Activated gamma-delta T cell treated with anti-CD3 and anti-CD28 coated beads, Interleukin-2, amount 50 U/mL, for 16 hours (primary cell): Measurements from ENCODE around the gene NCF1.
"Not testable (repeated sequence)": the region's sequence is repeated elsewhere in the genome, so short reads cannot be mapped to it uniquely, and the experiment has no call there.

Experiments
- DNase-seq: peaks from one replicate; pipeline ENCODE4 v3.0.0-alpha.2; 2020; ENCODE audit warnings: low read depth

Gene NCF1

DNA sequence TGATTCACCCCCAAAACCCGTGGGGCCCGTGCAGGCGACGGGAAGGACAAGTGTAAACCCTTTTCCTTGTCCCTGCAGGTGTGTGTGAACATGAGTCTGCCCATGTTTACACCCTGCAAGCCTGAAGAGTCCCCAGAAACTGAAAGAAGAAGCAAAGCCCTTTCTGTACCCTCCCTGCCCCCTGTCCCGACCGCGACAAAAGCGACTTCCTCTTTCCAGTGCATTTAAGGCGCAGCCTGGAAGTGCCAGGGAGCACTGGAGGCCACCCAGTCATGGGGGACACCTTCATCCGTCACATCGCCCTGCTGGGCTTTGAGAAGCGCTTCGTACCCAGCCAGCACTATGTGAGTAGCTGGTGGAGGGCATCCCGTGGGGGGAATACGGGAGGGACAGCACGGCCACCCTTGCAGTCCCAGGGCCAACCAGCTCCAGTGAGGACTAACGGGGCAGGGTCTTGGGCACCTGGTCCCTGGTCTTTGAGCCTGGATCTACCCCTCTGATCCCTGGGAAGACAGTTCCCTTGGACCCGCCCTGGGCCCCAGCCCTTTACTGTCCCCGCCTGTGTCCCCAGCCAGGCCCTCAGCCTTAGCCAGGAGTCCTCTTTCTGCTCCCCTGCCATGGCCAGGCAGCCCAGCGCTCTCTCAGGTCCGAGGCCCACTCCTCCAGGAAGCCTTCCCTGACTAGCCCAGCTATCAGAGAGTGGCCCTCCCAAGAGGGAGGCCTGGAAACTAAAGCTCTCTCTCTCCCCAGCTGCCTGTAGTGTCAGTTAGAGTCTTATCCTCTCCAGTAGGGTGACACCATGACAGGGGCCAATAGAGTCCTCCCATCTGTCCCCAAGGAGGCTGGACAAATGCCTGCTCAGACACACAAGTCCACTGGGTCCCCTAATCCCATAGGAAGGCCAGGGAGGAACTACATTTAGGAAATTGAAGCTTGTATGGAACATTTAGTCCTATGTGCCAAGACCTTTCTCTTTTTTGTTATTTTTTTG lies at the start of gene NCF1:
Gene NCF1, plus strand, starts transcription at position 252 of the 991 bp plus-strand sequence. Its CDS starts 21 bp downstream, at position 273.
- not testable (repeated sequence) for DNase-seq

DNA sequence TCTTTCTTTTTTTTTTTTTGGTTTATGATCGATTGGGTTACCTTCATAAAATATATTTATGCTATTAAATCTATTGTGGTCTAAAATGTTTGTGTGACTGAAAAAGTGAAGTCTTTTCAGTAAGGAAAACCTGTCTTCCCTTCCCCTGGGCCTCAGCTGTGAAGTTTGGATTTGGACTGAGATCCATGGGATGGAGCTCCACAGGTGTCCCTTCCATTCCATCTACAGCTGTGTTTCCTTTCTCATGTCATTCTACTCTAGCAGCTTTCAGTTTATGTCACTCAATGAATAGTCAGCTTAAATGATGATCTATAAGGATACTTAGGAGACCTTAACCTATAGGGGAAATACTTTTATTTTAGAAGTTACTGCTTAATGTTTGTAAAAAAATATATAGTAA lies 48.0 kb upstream of the NCF1 start:
- DNase-seq: no peak

DNA sequence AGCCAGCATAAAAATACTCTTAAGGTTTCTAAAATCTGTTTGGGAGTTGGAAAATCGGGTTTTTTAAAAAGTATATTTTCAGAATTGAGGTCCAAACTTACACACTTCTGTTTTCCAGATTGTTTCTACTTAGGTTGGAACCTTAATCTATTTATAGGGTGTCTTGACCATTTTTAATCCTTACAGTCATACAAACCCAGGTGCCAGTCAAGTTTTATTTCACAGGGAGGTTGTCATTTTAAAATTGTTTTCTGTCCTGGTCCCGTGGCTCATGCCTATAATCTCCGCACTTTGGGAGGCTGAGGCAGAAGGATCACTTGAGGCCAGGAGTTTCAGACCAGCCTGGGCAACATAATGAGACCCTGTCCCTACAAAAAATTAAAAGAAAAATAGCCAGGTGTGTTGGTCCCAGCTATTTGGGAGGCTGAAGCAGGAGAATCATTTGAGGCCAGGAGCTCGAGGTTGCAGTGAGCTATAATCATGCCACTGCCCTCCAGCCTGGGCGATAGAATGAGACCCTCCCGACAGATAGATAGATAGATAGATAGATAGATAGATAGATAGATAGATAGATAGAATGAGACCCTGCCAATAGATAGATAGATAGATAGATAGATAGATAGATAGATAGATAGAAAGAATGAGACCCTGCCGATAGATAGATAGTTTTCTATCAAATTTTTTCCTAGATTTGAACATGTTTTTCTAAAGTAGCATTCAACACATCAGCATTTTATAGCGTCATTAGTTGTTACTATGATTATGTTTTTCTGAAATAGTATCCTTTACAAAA lies 47.3 kb upstream of the NCF1 start:
- DNase-seq: no peak

DNA sequence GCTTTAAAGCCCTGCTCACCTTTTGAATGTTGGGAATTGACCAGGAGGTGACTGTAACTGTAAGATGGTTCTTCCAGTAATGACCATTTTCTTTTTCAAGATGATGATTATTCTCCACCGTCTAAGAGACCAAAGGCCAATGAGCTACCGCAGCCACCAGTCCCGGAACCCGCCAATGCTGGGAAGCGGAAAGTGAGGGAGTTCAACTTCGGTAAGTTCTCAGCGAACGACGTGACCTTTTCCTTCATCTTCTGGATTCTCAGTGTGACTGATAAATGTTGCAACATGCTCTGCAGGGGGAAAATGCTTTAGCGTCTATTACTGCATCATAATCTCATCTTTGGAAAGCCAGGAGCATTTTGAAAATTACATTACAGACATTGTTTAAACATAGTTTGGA lies 45.1 kb upstream of the NCF1 start:
- DNase-seq: not testable (repeated sequence)

DNA sequence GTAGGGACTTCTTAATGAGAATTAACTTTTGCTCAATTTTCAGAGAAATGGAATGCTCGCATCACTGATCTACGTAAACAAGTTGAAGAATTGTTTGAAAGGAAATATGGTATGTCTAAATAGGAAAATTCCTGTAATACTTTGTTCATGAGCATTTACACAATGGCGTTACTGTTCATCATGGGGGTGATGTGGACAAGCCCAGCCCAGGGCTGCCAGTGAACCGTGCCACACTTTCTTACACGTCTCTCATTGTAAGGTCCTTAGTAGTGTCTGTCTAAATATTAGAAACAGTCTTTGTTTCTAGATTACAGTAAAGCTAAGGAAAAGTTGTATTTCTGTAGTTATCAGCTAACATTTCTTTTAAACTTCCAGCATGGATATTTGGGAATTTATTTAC lies 43.6 kb upstream of the NCF1 start:
- DNase-seq: not testable (repeated sequence)

DNA sequence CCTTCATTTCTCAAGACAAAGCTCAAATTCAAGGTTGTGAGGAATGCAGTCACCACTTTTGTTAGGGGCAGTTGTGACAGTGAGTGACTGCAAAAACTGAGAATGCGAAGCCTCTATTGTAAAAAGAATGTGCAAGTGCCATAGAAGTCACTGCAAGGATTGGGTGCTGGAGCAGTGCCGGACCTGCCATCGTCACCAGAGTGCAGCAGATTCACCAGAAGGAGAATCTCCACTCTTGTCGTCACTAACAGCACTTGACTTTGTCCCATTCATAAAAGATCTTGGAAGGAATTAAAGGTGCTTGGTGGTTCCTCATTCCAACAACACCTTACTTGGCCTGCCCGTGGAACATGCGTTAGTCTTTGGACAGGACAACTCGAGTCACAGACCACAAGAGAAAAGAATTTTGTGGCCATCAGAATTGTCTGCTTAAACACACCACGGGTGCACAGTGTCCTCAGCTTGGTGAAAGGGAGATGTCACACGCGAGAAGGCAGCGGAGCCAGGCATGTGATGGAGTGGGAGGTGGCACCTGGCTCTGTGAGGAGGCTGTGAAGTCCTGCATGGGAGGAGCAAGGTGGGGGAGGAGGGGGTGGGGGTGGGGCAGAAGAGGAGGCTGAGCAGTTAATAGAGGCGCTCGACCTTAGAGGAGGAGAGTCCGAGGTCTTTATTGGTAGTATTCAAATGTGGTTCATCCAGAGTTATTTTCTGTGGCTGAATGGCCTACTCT lies 33.7 kb upstream of the NCF1 start:
- not testable (repeated sequence) for DNase-seq

DNA sequence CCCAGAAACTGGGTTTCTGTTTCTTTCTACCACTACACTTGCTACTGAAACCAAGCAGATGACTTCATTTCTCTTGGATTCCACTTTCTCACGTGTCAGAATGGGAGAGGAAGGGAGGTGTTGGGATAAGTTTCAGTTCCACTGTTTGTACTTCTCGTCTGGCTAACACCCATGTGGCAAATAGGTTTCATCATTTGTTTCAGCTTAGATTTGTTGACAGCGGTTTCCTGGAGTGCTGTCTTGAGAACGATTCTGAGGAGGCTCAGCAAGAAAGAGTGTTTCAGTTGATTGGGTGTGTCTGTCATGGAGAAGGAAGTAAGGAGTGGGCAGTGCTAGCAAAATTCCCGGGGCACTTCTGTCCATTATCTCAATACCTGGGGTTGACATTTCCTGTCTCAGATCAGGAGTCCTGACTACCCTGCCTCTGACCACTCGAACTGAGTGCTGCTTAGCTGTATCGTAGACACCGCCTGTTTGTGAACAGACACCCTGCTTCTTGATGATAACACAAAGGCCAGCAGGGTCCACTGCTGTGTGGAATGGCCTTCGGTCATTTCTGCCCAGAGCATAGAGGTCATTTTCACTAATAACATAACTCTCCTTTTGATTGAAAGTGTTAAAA lies 29.8 kb upstream of the NCF1 start:
- DNase-seq: not testable (repeated sequence)

DNA sequence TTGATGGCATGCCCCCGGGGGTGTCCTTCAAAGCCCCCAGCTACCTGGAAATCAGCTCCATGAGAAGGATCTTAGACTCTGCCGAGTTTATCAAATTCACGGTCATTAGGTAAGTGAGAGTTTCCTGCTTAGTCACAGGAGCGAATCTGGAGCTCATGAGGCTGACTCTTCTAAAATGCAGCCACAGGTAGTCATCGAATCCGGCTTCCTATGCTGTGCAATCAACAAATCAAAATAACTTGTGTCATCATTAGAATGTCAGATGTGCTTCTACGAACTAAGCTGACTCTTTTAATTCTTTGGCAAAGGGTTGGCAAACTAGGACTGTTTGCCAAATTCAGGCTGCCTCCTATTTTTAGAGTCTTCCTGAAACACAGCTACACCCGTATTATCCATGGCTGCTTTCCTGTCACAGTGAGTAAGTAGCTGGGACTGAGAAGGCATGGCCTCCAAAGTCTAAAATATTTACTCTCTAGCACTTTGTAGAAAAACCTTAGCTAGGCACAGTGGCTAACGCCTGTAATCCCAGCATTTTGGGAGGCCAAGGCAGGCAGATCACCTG lies 19.8 kb upstream of the NCF1 start:
- not testable (repeated sequence) for DNase-seq

DNA sequence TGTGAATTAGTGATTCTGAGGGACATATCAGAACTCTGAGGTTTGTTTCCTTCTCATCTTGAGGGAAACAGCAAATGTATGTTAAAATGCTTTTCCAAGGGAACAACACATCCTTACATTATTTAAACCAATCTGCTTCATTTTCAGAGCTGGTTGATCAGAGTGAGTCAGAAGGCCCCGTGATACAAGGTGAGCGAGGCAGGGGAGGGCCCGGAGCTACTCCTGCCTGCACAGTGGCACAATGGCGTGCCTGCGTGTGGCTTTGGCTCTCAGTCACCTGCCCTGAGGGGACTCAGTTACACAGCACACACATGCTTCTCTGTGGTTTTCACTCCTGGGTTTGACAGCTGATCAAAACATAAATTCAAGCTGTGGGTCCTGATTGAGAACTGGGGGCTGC lies 17.1 kb upstream of the NCF1 start:
- not testable (repeated sequence) for DNase-seq

DNA sequence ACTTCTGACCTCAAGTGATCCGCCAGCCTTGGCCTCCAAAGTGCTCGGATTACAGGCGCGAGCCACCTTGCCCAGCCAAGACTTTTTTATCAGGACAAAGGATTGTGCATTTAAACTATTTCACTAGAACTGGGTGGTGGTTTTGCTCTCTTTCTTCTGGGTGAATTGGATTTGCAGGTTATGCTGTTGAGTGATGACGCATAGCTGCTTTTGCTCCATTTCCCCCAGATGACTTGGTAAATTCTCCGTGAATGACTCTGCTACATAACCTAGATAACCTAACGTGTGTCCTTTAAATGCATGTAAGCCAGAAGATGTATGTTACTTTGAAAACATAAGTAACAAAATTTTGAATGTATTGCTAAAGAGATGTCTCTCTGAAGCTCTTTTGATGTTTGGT lies 15.5 kb upstream of the NCF1 start:
- DNase-seq: not testable (repeated sequence)

DNA sequence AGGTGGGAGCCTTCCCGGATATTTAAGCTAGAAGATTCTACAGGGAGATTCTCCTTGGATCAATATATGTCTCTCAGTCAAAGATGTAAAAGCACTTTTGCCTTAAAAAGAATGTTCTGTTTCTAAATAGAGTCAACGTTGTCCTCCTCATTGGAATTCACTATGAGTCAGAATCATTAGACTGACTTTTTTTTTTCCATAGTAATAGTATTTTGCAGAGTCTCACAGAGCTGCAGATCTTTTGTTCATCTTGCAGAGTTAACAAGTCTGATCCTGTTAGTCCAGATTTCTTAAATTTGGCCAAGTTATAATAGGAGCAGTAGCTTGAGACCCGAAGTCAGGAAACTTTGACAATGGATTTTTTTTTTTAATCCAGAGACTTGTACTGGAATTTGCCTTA lies 14.8 kb upstream of the NCF1 start:
- not testable (repeated sequence) for DNase-seq

DNA sequence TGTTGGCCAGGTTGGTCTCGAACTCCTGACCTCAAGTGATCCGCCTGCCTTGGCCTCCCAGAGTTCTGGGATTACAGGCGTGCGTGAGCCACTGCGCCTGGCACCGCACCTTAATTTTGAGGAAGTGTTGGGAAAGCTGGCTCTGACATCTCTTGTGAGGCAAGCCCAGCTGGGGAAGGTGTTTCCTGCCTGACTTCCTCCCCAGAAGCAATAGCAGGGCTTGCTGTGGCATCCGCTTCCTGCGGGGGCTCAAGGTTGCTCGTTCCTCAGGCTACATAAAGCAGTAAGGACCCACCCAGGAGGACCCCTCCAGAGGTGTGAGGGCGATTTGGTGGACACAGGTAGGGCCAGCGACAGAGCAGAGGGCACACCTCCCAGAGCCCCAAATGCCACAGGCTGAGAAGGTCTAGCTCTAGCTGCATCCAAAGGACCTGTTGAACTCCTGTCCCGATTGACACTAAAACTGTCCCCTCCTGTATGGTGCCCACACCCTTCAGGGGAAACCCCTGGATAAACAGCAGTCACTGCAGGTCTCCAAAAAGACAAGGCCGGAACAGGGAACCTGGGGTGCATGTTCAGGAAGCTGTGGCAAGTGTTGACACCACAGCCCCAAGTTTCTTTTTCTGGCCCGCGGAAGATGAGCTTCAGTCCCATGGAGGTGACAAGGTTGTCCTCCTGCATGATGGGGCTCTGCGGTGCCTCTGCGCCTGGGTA lies 8.4 kb upstream of the NCF1 start:
- DNase-seq: not testable (repeated sequence)

DNA sequence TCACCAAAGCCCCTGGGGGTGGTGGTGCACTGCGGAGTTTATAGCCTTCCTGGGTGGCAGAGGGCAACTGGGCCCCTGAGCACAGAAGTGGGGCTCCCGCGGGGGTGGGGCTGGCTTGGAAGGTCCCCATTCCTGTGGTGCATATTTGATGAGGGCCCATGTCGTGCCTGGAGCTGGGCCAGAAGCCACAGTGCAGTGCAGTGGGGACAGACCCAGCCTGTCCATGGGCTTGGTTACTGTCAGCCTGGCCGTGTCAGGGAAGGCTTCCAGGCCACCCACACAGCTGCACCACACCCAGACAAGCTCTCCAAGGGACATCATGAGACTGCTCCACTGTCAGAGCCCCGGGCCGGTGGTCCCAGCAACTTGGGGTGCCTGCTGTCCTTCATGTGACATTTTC lies 7.3 kb upstream of the NCF1 start:
- DNase-seq: not testable (repeated sequence)

DNA sequence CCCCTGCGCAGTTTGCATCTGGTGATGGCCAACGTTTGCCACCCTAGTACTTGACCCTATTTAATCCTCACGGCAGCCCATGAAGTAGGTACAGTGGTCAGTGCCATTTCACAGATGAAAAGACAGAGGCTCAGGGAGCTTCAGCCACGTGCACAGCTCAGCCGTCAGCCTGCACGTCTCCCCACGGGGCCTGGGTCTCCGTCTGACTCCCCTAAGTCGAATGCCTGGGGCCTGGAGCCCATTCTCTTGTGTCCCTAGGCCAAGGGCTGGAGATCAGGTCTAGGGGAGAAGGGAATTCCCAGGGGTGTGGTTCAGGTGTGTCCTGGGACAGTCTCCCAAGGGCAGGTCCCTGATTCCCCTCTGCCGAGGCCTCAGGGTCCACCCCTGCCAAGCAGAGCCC lies 6.8 kb upstream of the NCF1 start:
- DNase-seq: not testable (repeated sequence)

DNA sequence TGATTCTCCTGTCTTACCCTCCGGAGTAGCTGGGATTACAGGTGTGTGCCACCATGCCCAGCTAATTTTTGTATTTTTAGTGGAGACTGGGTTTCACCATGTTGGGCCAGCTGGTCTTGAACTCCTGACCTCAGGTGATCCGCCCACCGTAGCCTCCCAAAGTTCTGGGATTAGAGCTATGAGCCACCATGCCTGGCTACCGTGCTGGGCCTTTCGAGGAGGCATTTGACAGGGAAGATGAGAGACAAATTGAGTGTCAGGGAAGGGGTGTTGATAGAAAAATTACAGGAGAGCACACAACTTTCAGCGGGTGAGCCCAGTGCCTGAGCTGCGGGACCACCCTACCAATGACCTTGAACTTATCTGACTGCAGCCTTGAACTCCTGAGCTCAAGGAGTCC lies 3.7 kb upstream of the NCF1 start:
- DNase-seq: not testable (repeated sequence)

DNA sequence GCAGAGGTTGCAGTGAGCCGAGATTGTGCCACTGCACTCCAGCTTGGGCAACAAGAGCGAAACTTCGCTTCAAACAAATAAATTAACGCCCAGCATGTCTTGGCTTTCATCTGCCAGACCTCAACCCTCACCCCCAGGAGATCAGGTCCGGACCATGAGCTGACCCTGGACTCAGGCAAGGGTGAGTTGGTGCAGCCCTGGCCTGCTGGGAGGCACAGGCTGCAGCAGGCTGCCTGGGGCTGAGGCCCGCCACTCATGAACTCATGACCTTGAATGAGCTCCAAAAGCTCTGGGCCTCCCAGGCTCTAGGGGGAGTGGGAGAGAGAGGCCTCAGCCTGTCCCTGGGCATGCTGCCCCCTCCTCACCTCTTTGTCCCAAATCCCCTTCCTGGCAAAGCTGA lies 1.7 kb upstream of the NCF1 start:
- DNase-seq: not testable (repeated sequence)

DNA sequence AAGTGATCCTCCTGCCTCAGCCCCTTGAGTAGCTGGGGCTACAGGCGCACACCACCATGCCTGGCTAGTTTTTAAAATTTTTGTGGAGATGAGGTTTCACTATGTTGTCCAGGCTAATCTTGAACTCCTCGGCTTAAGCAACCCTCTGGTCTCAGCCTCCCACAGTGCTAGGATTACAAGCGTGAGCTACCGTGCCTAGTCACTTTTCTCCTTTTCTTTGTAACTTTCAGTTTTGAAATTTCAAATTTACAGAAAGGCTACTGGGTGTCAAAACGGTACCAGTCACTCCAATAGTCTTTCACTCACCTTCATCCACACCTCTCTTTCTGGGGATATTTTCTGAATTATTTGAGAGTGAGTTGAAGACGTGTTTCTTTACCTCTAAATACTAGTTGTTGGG lies 1.3 kb downstream of the NCF1 start:
- DNase-seq: not testable (repeated sequence)

DNA sequence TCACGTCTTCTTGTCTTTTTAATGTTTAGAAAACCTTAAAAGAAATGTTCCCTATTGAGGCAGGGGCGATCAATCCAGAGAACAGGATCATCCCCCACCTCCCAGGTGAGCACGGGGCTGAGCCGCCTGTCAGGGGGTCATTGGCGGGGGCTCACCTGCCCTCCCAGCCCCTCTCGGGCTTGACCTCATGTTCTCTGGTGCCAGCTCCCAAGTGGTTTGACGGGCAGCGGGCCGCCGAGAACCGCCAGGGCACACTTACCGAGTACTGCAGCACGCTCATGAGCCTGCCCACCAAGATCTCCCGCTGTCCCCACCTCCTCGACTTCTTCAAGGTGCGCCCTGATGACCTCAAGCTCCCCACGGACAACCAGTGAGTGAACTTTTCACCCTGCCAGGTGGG lies 5.2 kb downstream of the NCF1 start:
- not testable (repeated sequence) for DNase-seq

DNA sequence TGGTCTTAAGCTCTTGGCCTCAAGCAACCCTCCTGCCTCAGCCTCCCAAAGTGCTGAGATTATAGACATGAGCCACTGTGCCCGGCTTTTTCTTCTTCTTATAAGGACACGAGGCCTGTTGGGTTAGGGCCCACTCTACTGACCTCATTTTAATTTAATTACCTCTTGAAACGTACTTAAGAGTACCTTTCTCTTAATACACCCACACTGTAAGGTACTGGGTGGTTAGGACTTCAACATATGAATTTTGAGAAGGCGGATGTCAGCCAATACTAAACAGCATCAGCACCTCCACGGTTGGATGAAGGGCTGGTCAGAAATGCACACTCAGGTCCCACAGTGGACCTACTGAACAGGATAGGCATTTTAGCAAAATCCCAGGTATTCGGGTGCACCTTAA lies 7.9 kb downstream of the NCF1 start:
- not testable (repeated sequence) for DNase-seq

DNA sequence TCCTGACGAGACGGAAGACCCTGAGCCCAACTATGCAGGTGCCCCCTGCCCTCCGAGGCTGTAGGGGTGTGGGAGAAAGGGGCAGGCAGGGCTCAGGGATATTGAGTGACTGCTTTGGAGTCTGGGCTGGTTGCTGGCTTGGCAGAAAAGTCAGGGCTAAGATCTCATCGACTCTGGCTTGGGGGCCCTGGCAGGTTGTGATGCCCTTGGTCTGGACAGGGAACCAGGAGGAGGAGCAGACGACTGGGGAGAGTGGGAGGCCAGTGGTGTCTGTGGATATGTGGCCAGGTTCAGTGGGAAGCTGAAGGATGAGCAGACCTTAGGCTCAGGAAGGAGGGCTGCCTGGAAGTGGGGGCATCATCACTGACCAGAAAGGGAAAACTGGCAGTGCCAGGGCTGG lies 9.8 kb downstream of the NCF1 start:
- DNase-seq: not testable (repeated sequence)
